ENCODE results near the gene NENF.

Gene NENF

DNA sequence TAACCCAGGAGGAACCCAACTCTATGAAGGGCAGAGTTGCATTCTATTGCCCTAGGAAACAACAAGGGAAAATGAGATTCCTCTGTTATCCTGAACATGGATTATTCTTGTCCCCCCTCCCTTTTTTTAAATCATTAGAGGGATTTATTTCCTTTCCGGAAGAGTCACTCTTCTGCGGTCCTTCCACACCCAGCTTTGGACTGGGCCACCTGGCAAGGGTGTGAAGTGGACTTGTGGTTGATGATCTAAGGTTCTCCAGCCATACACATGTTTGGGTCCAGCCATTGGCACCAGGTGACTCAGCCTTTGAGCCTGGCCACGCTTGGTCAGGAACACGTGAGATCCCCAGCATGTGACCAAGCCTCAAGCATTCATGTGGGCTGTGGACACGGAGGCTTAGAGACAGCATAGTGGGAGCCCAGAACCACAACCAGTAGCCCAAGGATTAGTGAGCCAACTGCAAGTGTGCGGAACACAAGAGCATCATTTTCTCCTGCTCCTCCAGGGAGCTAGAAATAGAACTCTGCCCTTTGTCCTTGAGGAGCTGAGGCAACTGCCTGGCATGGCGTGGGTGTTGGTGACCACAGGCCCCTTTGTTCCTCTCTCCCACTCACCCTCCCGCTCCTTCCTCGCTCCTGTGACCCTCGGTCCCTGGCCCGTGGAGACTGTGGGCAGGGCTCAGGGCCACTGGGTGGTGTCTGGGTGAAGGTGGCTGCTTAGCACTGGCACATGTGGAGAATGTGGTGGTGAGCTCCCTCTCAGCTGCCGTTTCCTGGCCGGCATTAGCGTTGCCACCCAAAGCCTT lies 50.1 kb downstream of the NENF start:
- DNase-seq = no peak

DNA sequence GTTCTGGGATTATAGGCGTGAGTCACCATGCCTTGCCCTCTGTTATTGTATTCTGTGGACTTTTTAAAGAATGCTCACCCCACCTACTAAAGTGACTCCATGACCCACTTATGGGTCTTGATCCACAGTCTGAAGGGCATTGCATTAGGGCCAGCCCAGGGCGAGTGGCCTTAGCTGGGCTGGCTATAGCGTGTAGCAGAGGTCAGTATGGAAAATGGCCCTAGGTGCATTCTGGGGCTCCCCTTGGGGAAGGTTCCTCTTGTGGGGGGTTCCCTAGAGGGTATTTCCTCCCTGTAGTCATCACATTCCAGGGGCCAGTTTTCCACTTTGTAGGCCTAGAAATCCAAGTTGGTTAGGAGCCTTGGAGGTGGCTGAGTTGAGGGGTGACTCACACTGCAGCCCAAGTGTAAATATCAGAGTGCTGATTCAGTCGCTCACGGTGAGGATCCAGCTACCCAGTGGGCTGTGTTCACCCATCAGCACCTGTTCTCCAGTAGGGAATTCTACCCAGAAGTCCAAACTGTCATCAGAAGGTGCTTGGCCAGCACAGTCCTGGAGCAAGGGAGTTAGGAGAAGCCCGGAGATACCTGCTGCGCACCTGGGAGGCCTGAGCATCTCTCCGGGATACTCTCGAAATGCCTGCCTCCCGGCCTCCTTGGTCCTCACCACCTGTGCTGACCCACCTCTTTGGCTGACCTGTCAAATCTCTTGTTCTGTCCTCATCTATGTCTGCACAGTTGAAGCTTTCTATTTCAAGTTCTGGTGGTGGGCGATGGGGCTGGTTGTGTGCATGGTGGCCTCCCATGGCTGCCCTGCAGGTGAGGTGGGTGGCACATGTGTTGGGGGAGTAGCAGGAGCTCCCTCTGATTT lies 52.2 kb downstream of the NENF start:
- no peak for DNase-seq

DNA sequence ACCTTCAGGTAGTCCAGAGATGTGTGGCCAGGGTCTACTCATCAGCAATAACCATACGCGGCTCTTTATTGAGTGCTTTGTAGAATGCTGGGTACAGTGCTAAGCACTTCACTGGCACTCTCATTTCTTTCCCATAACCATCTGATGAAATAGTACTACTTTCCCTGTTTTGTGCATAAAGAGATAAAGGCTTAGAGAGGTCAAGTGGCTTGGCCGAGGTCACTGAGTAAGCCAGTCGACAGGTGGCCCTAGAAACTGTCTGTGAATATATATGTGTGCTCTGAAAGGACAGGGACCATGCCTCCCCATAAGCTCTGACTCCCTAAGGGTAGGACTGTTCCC lies 52.8 kb downstream of the NENF start:
- no peak for DNase-seq

DNA sequence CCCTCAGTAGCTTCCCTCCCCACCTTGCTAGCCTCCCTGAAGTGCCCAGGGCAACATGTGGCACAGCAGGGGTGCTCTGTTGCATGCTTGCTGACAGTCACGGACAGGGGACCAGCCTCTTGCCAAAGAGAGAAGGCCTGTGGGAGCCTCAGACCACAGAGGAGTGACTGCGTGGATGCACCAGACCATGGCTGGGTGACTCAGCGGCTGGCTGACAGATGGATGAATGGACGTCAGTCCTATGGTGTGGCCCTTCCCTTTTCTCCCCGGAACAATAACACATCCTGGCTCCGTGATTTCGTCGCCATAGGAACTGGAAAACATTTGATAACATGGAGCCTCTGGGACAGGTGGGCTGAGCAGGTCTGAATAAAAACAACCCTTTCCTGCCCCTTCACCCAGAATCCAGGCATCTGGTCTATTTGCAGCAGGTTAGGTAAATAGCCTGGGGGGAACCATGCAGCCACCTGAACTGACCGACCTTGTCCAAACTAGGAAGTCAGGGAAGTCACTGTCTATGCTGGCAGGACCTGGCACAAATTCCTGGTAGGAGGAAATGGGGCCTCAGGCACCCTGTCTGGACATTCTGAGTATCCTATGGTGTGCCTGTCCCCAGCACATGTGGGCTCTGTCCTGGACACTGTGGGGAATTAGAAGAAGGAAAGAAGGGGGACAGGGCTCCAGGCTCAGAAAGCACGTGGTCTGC lies 53.3 kb downstream of the NENF start:
- no peak for DNase-seq

DNA sequence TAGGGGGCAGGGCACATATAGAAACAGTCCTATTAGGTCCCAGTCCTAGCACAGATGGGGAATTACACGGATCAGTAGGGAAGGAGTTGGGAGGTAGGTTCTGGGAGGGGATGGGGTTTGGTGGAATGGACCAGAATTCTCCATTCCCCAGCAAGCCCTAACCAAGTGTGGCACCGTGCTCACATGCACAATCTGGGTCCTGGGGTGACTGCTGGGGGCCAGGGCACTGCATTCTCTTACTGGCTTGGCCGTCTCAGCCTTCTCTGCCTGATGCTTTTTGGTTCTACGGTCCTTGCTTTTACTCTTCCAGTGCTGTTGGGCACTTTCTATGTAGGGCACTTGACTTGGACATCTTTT lies 53.9 kb downstream of the NENF start:
- no peak for DNase-seq

DNA sequence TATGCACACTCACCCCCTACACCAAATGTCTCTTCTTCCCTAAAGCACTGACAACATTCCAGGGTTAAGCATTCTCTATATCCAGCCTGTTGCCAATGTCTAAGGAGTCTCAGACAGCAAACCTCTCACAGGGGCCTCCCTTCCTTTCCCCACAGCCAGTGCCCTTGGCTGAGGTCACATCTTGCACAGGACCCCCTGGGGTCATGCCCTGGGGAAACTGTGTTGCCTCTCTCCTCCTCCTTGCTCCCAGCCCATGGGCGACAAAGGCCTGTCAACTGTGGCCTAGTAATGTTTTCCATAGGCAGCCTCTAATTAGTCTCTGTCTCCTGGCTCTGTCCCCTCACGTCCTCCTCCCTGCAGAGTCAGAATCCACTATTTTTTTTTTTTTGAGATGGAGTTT lies 54.6 kb downstream of the NENF start:
- no peak for DNase-seq

DNA sequence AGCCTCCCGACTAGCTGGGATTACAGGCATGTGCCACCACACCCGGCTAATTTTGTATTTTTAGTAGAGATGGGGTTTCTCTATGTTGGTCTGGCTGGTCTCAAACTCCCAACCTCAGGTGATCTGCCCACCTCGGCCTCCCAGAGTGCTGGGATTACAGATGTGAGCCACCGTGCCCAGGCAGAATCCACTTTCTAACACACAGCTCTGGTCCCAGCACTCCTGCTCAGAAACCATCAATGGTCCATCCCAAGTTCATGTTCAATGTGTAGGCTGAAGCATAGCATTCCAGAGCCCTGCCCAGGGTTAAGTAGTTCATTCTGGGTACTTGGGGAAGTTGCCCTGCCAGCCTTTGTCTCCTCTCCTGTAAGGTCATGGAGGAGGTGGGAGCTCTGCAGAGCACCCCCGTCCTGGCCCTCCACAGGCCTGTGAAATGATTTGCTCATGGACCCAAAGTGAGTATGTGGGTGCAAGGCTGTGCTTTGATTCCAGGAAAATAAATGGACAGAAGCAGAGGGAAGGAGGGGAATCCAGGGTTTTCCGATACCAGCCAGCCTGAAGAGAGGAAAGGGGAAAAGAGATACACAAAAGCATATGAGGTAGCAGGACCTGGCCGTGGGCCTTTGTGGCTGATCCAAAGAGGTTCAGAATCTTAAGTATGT lies 55.2 kb downstream of the NENF start:
- DNase-seq = no peak

DNA sequence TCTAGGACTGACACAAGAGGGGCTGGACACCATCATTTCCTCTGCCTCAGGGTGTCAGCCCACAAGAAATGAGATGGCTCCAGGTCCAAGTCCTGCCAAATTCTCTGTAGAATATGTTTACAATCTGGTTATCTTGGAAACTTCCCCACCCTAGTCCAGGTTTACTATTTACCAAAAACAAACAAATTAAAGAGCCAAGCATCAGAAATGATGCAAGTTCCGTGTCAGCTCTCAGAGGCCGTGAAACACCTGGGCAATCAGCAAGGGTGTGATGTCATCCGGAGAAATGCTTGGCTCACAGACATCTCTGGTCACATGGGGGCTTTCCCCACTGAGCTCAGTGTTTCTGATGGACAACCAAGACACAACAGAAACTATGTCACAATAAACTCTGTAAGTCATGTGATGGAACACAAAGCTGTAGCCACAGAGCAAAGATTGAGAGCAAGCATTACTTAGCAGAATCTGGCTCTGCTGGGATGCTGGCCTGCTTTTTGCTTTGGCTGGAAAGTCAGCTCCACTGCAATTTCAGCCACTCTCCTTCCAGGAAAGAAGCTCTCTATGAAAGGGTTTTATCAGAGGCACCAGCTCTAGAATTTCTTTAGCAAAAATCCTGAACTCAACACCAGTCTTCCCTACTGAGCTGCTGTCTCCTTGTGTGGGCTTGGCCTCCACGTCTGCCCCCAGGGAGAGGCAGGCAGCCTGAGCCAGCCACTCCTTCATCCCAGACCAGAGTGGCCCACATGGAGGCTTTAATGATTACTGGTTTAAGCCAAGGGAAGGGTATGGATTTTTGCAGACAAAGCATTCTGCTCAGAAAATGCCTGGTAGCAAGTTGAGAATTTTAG lies 55.9 kb downstream of the NENF start:
- no peak for DNase-seq

DNA sequence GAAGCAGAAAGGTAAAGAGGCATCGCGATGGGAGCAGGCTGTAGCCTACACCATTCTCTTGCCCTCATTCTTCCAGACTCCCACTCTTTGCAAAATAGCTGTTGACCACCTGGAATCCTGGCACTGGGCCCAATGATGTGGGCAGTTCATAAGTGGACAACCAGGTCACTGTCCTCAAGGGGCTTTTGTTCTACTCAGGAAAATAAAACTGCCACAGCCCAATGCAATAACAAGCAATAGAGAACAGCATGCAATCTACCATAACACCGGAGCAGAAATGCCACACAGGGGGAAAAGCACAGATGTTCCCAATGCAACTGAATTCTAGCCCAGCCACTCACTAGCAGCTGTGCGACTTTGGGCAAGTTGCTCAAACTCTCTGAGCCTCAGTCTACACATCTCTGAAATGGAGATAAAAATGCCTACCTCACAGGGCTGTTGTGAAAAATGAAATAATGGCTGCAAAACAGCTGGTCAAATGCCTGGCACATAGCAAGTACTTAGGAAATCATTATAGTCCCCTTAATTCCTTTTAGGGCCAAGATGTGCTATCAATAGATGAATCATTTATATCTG lies 56.7 kb downstream of the NENF start:
- DNase-seq = no peak

DNA sequence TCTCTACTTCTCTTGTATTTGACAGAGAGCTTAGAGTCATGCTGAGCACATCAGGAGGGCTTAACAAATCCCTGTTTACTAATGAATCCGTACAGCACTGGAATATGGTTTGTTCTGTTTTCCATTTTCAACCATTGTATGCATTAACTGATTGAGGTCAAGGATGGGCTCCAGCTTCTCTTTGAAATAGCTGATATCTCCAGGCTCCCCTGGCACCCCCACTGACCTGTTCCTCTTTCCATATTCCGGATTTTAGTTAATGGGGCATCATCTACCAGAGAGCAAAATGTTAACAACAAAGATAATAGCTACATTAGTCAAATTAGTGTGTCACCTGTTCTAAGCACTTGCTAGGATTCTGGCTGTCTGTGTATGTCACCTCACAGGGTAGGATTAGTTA lies 57.6 kb downstream of the NENF start:
- no peak for DNase-seq

DNA sequence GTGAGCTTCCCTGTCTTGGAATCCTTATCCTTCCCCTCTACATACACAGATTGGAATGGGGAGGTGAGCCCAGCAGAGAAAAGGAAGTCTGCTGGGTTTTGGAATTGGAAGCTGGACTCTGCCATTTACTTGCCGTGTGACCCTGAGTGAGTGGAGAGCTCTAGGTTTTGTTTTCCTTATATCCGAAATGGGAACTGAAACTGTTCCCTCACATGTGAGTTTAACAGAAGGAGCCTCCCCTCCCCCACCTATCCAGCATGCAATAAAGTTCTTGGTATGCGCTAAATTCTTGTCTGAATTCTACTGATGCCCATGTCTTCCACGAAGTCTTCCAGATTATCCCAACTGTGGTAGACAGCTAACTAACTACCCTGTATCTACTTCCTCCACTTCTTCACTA lies 58.7 kb downstream of the NENF start:
- DNase-seq = no peak
